Dedifferentiated amniotic fluid mesenchymal stem cell (primary cell): ENCODE measurements around the gene MPDZ.

Source experiments
- DNase-seq: peaks from one replicate; pipeline ENCODE4 v3.0.0-alpha.2; 2016; ENCODE audit errors: extremely low spot score

The MPDZ gene

DNA sequence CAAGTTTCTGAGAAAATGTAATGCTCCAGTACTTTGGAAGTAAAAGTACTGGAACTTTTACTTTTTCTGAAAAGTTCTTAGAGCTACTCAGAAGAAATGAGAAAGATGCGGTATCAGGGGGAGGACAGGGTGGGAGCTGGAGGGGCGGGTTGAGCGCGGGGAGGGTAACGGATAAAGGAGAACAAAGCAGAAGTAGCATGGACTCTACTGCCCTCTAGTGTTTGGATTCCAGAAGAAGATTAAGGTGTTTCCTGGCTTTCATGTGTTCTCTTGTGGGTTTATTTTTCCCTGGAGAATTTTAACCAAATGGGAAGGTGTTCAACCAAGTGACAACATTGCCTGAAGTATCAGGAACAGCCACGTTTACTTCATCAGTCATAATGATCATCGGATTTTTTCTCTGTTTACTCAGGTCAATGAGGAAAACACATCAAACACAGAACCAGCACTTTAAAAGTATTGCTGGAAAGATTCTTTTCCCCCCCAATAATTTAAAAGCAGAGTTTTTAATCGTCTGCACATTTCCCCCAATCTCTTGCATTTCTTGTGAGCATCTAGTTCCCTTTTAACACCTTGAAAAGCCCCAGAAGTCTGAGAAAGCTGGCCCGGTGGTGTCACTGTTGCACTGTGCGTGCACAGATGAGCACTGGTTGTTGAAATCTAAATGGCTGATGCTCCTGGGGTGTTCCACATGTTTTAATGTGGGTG is 190.6 kb downstream of the MPDZ start:
- DNase-seq, result peak; percentile 53

DNA sequence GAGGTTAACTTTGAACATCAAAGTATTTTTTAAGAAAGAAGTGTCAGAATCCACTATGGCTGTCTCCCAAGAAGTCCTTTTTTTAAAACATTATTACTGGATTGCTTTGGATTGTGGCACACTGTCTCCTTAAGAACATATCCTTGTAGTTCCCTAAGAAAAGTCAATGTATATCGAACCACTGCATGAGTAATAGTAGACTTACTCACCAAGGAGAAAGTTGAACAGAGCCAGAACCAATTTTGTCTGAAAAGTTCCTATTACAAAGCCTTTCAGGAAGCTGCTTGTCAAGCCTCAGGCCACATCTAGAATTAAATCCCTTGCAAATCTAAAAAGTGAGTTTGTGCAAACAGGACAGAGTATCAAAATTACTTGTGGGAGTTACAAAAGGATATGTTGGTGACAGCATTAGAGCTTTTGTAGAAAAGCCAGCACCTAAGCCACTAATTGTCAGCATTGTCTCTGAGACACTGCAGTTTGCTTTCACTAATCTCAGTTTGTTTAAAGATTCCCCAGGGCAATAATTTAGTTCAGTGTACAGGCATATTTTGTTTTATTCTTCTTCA is 195.4 kb downstream of the MPDZ start:
- peak; percentile 45 for DNase-seq

DNA sequence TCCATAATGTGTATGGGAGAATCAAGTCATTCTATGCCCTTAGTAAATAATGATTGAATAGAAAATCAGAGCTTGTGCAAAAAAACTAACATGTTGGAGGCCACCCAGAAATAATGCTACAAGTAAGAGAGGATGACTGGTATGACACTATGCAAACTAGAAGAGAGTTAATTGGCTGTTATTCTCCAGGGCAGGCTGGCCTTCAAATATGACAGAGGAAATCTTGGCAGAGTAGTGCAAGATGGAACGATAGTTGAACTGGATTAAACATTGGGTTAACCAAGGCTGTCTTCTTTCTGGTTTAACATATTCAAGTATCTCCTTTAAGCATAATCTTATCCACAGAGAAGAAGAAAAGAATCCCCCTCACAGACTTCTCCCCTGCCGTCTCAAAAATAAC is 196.1 kb downstream of the MPDZ start:
- DNase-seq, result no peak

DNA sequence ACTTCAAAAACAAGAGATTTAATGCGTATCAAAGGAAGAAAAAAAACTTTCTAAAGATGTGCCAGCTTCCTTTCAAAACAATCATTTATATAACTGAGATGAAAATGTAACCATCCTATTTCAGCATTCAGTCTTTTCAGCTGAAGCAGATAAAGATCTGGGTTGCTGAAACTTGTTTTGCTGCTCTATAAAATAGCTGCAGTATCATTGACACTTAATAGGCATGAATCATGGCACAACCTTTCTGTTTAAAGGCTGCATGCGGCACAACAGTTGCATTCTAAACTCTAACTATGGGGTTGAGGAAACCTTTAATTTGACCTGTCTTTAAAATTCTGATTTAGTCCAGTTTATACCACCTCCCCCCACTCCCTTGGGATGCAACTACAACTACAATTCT is 196.7 kb downstream of the MPDZ start:
- no peak for DNase-seq

DNA sequence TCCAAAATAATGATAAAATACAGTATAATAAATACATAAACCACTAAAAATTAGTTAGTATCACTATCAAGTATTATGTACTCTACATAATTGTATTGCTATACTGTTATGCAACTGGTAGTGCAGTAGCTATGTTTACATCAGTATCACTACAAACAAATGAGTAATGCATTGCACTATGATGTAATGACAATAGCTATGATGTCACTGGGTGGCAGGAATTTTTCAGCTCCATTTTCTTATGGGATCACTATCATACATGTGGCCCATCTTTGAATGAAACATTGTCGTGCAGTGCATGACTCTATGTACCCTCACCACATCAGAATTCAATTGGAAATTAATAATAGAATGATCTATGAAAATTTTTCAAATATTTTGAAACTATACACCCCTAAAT is 201.3 kb downstream of the MPDZ start:
- no peak for DNase-seq

DNA sequence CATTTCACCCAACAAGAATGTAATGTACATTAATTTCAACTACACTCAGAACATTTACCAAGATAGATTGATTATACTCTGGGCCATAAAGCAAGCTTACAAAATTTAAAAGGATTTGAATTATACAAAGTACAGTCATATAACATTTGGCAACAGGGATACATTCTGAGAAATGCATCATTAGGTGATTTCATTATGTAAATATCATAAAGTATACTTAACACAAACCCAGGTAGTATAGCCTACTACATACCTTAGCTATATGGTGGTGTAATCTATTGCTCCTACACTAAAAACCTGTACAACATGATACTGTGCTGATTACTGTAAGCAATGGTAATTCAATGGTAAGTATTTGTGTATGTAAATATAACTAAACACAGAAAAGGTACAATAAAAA is 202.9 kb downstream of the MPDZ start:
- no peak for DNase-seq

DNA sequence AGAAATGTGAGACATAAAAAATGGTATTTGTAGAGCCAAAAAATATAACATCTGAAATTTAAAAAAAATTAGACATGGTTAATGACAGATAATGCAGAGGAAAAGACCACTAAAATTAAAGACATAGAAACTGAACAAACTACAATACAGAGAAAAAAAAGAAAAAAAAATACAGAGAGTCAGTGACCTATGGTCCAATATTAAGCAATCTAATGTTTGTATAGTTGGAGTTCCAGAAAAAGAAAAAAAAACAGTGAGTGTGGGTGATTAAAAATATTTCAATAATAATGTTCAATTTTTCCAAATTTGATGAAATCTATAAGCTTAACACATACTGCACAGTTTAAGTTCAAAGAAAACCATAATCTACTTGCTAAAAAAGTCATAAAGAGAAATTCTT is 207.6 kb downstream of the MPDZ start:
- DNase-seq, result no peak

DNA sequence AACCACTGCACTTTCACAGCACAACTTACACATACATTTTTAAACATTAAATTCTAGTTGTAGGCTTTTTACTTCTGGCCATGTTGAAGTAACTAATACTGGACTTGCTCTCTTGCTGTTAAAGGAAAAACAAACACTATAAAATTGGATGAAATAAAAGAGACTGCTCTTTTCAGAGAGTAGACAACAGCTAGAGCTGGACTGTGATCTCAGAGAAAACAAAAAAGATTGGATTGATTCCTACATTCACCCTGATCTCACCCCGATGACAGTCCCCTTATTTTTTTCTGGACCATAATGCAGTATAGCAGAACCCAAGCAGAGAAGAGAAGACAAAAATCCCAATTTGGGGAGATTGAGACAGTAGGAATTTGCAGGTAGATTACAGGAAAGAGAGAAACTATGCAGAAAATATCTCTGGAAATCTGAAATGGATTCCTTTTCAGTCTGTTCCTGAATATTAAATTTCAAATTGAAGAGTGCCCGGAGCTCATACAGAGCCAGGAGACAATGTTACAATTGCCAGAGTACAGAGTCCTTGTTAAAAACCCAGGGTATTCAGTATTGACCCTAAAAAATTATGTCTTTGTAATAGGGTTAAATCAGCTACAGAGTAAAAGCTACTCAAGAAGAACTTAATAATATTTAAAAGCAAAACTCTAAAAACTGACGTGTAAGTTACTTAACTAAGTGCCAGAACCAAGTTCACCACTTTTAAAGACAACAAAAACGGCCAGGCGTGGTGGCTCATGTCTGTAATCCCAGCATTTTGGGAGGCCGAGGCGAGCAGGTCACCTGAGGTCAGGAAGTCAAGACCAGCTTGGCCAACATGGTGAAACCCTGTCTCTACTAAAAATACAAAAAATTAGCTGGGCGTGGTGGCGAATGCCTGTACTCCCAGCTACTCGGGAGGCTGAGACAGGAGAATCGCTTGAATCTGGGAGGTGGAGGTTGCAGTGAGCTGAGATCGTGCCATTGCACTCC is 208.6 kb downstream of the MPDZ start:
- no peak for DNase-seq

DNA sequence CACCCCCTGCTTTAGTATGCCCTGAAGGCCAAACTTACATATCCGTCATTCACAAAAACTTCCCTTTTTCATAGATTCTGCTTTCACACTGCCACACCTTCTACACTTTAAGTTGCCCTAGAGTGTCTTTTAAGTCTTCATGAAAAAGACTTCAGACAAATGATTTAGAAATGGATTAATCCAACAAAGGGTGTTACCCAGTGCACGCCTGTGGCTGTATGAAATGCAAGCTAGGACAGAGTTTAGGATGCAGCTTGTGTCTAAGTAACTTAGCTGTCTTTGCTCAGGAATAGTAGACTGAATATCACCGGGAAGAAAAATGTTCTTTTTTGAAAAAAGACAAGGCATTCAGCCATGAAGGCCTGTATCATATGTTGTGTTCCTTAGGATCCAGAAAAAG is 210.0 kb downstream of the MPDZ start:
- no peak for DNase-seq

DNA sequence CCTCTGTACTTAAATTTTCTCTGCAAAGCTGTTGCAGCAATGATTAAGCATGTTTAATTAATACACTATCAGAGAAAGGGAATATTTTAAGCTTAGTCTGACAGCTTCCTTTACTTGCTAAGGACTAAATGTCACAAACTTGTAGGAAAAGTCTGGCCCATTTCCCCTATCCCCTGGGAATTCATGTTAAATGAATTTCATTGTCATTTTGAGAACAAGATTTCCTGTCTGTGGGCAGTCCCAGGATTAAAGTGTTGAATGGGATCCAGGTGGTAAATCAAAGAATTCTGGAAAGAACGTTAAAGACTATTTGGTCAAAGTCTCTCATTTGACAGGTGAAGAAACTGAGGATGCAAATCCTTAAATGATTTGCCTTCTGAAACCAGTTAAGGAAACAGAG is 214.8 kb downstream of the MPDZ start:
- DNase-seq, result no peak

DNA sequence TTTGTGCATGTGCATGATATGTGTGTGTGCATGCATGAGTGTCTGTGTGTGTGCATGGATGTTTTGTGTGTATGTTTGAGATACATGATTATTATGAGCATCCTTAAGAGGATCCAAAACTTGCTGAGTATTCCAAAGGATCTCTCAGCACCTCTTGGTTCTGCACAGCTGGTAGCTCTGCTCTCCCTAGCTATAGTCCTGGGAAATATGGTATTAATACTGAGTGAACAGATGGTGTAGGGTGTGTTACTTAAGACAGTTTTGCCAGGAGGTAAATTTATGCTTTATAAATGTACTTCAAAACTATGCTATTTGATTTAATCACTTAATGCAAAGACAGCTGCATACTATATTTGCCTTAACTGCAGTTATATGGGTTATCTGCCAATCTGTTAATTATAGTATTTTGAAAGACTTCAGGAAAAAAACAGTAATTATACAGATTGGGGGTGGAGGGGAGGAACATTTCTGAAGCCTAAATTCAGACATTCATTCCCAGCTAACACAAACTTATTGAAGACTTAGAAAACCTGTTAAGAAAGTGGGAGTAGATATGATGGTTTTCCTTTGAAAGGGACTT is 215.5 kb downstream of the MPDZ start:
- no peak for DNase-seq

DNA sequence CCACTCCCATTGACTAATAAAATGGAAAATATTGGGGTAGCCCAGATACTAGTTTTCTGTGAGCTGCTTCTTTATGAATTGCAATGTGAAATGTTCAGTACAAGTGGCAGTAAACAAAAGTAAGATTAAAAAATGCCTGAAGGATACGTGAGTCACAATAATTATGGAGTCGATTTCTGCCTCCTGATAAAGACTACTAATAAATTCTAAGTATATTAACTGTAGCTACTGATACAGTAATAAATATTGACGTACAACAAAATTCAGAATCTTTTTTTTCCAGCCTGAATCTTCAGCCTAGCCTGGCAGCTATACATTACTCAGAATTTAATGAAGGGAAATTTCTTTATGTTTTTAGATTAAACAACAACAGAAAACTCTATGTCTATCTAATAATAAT is 218.1 kb downstream of the MPDZ start:
- no peak for DNase-seq
